Fibroblast of the aortic adventitia (primary cell): ENCODE data around the gene MDM2. TPM values are rescaled to one million over a fixed set of nuclear protein-coding genes. Genes with fewer than 3 reads are reported as not detected.

Source experiments
- DNase-seq: peaks from one replicate; pipeline ENCODE4 v3.0.0-alpha.2; 2010; ENCODE audit warnings: low read depth
- H3K4me3 ChIP-seq: 2 replicates; pipeline ENCODE4 v1.5.1; 2011; ENCODE audit warnings: low read depth, mild to moderate bottlenecking, control low read depth, low read length, moderate library complexity
- total RNA-seq: library from RNA; depleted of rRNA; stranded (reverse); fragments of >200 nt; gene quantifications from 2 replicates; pipeline ENCODE4 v1.2.3, GENCODE V29; 2012; ENCODE audit warnings: low replicate concordance
- TF ChIP-seq, protein P1 (sequence below): IDR thresholded peaks from 2 replicates; pipeline ENCODE4 v1.5.1; 2011; ENCODE audit warnings: mild to moderate bottlenecking, low read length, control low read depth, inconsistent platforms; ENCODE audit not compliant: insufficient read depth

Gene MDM2
- total RNA-seq, 1 donor: 241 TPM

DNA sequence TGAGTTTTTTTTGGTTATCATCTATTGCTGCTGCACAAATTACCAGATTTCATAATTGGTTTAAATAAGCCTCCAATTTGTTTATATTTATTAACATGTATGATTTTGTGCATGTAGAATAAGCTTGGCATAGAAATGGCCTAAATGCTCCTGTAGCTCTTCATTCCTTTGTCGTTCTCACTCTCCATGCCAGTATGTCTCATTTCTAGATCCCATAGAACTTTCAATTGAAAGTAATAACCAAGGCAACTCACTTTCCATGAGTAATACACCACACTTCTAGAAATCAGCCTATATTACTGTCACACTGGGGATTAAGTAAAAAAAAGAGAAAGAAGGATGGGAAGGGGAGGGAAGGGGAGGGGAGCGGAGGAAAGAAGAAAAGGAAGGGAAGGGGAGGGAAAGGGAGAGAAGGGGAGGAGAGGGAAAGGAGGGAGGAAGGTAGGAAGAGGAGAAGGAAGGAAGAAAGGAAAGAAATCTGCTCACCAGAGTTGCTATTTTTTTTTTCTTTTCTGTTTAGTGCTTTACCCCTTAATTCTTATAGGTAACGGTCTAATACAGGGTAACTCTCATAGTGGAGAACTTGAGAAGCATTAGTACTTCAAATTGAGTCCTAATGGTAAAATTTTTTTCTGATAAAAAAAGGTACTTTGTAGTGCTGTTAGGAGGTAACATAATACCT lies 45.6 kb downstream of the MDM2 start:
- no peak overlapping the region for H3K4me3 ChIP-seq
- TF ChIP-seq, protein P1, sequence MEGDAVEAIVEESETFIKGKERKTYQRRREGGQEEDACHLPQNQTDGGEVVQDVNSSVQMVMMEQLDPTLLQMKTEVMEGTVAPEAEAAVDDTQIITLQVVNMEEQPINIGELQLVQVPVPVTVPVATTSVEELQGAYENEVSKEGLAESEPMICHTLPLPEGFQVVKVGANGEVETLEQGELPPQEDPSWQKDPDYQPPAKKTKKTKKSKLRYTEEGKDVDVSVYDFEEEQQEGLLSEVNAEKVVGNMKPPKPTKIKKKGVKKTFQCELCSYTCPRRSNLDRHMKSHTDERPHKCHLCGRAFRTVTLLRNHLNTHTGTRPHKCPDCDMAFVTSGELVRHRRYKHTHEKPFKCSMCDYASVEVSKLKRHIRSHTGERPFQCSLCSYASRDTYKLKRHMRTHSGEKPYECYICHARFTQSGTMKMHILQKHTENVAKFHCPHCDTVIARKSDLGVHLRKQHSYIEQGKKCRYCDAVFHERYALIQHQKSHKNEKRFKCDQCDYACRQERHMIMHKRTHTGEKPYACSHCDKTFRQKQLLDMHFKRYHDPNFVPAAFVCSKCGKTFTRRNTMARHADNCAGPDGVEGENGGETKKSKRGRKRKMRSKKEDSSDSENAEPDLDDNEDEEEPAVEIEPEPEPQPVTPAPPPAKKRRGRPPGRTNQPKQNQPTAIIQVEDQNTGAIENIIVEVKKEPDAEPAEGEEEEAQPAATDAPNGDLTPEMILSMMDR: no peak
- no peak for DNase-seq

- DNase-seq: peak; percentile 40
- TF ChIP-seq, protein P1: no peak
- no peak overlapping the region for H3K4me3 ChIP-seq
Observed at GRCh38 chr12:68854078-68854468, 46.1 kb downstream of the MDM2 start.

DNA sequence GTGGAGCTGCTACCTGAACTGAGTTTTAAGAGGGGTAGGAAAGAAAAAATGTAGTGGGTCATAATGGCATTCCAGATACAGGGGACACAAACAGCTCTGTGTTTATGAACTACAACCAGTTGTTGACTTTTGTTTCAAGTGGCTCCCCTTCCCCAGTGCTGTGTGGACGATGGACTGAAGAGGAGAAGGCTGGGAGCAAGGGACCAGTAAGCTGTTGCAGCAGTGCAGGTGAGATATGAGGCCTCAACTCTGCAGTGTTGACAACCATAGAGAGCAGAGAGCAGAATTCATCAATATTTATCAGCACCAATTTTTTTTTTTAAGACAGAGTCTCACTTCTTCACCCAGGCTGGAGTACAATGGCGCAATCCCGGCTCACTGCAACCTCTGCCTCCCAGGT lies 46.6 kb downstream of the MDM2 start:
- no peak overlapping the region for H3K4me3 ChIP-seq
- DNase-seq: no peak
- TF ChIP-seq, protein P1: no peak

DNA sequence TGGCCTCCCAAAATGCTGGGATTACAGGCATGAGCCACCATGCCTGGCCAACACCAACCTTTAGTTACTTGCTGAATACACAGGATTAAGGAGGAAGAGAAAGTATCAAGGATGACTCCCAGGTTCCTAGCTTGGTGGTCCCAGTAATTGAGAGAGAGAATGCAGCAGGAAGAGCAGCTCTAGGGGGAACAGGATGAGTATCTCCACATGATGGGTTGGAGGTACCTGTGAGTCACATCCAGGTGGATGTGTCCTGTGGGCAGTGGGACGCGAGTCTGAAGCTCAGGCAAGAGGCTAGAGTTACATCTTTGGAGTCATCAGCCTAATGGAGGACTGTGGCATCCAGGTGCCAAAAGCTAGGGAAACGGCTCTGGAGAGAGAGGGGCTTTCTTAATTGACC lies 47.1 kb downstream of the MDM2 start:
- H3K4me3 ChIP-seq: no peak overlapping the region
- TF ChIP-seq, protein P1: no peak
- no peak for DNase-seq

- DNase-seq: no peak
- TF ChIP-seq, protein P1: no peak
- no peak overlapping the region for H3K4me3 ChIP-seq
Observed at GRCh38 chr12:68855771-68856170, 47.8 kb downstream of the MDM2 start.

DNA sequence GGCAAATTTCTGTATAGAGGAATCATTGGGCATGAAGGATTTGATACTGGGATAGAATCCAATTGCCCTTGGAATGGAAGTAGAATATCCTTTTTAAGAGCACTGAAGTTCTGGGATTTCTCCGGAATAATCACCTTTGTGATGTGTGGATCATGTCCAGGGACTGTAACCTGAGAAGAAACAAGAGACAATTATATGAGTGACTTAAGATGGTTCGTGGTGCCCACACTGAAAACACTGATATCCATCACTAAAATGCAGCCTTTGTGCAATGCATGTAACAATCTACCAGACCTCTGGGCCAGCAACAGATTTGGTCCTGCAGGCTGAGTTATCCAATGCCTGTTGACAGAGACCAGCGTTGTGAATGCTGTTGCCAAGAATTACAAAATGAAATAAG lies 48.5 kb downstream of the MDM2 start:
- no peak for DNase-seq
- H3K4me3 ChIP-seq: no peak overlapping the region
- TF ChIP-seq, protein P1: no peak

GRCh38 chr12:68861890-68862289 lies 53.9 kb downstream of the MDM2 start:
- no peak overlapping the region for H3K4me3 ChIP-seq
- TF ChIP-seq, protein P1: no peak
- DNase-seq: no peak
